ENCODE data around the gene TLK1.
"Not testable (repeated sequence)": the region's sequence is repeated elsewhere in the genome, so short reads cannot be mapped to it uniquely, and the experiment has no call there.

The TLK1 gene

DNA sequence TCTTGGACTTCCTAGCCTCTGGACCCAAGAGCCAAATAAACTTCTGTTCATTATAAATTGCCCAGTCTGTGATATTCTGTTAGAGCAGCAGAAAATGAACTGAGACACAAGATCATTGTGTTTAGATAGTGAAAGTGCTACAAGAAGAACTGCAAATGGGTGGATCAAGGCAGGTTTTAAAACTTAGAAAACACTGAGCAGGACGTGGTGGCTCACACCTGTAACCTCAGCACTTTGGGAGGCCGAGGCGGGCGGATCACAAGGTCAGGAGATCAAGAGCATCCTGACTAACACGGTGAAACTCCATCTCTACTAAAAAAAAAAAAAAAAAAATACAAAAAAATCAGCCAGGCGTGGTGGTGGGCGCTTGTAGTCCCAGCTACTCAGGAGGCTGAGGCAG, 84.3 kb downstream of the TLK1 start:
- DNase-seq, result not testable (repeated sequence)

DNA sequence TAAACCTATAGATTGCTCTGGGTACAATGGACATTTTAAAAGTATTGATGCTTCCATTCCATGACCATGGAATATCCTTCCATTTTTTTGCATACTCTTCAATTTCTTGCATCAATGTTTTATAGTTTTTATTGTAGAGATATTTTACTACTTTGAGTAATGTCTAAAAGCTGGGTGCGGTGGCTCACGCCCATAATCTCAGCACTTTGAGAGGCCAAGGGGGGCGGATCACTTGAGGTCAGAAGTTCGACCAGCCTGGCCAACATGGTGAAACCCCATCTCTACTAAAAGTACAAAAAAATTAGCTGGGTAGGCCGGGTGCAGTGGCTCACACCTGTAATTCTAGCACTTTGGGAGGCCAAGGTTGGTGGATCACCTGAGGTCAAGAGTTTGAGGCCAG, 88.5 kb downstream of the TLK1 start:
- no peak for DNase-seq

DNA sequence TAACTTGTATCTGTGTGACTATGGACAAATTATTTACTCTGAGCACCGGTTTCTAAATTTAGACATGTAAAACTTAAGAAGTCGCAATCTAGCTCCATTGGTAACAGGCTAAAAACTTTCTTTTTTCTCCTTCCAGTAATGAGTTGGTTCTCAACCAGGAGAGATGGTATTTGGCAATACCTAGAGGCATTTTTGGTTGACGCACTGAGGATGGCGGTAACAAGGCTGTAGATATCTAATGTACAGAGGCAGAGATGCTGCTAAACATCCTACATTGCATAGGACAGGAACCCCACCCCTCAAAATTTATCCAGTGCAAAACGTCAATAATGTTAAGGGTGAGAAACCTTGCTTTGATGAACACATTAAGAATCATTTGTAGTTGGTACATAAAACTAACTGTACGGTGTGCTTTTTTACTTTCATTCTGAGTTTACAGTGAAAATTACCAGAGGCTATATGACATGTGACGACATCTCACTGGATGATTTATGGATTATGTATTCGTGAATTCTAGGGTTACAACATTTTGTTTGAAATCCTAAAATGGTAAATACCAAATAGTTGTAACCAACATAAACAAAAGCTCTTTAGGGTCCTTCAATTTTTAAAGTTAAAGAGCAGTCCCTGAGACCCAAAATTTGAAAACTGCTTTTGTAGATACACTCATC, 91.3 kb downstream of the TLK1 start:
- DNase-seq, result no peak

DNA sequence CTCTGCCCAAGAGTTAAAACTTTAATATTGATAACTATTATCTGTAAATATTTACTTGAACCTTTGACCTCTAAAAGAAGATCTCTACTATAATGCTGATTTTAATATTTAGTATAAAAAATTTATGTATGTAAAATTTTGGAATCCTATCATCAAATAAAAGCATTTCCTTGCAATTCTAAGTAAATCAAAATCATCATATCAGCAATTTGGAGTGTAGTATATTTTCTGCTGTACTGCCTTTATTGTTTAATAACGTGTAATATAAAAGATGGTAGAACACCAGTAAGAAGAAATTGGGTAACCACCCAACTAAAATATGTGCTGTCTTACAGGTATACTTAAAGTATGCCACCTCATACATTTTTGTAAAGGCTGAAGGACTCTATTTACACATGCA, 94.6 kb downstream of the TLK1 start:
- DNase-seq, result no peak

DNA sequence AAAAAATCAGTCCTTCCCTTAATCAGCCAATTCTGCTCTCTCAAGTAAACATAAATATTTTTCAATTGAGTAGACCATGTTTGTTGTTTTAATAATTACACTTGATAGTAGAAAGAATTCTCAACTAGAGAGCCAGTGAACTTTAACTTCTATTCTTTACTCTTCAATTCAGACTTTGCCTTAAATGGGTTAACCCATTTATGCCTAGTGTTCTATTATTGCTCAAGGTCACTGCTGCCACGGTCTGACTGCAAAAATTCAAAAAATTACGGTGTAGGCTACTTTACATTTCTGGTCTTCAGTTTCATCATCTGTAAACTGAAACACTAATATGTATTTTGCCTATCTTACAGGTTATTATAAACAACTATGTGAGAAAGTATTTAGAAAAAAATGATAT, 103.1 kb downstream of the TLK1 start:
- no peak for DNase-seq

DNA sequence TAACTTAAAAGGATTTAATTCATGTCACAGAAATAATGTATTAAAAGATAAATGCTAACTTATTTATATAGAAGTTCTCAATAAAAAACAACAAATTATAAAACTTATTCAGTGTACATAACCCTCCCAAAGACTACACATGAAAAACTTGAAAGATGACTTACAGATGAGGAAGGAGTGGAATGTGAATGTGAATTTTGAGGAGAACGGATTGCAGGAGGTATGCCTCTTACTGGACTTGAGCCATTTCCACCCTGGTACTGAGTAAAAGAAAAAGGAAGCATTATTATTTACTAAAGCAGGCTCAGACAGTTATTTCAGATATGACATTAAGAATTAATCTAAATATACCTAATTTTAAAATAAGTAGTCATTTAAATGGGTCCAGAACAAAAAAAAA, 104.4 kb downstream of the TLK1 start:
- DNase-seq, result no peak

DNA sequence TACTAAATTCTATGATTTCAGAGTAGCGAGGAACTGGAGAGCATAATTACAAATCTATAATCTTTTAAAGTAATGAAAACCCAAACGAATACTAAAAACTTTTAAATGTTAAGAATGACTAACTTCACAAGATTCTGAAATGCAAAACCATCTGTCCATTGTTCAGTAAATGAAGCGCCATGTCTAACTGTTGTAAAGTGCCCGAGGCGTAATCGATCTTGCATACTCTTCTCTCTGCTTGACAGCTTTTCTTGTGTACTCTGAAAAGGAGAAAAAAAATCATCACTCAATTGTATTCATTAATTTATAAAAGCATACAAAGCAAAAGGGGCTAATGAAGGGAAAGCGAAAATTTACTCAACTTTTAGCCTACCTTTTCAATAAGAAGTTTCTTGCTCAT, 111.0 kb downstream of the TLK1 start:
- DNase-seq, result no peak

DNA sequence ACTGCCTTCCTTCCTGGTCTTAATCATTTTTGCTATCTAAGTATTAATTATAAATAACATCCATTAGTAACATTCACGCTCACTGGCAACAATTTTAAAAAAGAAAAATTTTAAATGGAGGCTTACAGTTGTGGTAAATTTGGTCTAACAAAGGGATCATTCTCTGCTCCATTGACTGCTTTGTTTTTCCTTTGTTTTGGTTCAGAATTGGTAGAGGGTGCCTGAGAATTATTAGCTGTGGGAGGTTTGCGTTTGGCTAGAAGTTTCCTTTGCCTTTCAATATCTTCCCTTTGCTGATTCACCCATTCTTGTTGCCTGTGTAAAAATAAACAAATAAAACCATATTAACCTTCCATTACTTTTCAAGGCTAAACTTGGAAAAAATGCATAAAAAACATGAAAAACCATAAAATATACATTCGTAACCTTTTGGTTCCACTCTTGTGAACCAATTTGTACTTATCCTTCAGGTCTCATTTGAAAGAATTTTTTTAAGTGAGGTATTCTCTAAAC, 114.6 kb downstream of the TLK1 start:
- DNase-seq, result no peak

DNA sequence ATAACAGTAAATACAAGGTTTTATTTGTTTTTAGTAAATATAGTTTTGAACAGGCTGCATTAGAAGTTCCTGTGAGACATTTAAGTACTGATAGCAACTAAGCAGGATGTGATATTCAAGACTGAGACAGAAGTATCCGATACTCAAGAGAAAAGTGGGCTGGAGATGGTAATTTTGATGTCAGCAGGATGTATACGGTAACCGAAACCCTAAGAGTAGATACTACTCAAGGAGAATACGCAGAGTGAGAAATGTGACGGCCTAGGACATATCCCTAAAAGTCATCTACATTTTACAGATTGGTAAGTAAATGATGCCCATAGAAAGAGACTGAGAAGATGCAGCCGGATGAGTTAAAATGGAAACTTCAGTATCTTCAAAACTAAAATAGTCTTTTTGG, 116.3 kb downstream of the TLK1 start:
- no peak for DNase-seq

DNA sequence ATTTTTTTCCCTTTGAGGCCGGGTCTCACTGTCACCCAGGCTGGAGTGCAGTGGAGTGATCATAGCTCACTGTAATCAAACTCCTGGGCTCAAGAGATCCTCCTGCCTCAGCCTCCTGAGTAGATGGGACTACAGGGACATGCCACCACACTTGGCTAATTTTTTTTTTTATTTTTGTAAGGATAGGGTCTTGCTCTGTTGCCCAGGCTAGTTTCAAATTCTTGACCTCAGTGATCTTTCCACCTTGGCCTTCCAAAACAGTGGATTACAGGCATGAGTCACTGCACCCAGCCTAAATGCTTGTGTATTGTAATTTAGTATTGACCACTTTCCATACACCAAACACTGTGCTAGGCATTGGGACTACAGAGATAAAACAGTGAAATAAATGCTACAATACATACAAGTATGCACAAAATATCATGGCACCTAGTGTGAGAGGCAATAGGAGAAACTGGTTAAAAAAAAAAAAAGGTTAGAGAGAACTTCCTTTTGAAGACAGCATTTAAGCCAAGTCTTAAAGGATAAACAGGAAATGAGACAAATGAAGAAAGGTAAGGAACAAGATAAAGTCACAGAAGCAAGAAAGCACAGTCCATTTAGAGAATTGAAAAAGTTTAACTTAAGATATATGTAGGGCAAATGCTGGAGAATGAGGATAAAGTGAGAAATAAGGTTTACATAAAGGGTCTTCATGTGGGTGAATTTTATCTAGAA, 118.3 kb downstream of the TLK1 start:
- DNase-seq, result no peak

DNA sequence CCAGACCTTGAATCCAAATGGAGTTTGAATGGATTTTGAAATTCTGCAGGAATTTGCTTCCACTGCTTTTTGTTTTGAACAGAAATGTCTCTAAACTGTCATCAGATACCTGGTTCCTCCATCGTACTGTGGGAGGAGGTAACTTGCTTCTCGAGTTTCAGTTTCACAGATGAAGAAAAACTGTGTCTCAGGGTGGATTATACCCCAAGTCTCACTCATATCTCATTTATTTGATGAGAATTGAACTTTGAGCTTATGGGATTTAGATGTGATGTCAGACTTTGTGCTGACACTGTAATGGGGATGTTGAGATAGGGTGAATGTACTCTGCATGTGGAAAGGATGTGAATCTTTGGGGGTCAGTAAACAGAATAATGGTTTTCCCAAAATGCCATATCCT, 124.2 kb downstream of the TLK1 start:
- no peak for DNase-seq

DNA sequence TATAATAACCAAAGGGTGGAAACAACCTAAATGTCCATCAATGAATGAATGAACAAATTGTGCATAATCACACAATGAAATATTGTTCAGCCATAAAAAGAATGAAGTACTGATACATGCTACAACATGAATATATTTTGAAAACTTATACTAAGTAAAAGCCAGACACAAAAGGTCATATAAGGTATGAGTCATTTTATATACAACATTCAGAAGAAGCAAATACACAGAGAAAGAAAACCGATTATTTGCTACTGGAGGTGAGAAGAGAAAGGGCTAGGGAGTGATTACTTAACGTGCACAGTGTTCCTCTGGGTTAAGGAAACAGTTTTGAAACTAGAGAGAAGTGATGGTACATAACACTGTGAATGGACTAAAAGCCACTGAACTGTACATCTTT, 126.4 kb downstream of the TLK1 start:
- peak in 1 of 2 experiments; percentile 1 for DNase-seq

DNA sequence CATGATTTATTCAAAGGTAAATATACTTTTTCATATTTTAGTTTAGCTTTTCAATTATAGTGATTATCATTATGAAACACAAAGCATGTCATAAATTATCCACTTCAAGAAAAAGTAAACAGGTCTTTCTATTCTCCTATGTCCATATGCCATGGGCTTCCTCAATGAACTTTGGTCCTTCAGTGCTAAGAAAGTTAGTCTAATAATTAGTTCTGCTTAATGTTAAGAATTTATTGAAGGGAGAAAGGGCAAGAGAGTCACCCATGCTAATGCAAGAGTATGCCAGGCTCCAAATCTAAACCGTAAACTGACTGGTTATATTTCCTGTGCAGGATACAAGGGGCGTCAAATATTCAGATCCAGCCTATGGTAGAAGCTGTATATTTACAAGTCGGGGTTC, 135.5 kb downstream of the TLK1 start:
- no peak for DNase-seq

DNA sequence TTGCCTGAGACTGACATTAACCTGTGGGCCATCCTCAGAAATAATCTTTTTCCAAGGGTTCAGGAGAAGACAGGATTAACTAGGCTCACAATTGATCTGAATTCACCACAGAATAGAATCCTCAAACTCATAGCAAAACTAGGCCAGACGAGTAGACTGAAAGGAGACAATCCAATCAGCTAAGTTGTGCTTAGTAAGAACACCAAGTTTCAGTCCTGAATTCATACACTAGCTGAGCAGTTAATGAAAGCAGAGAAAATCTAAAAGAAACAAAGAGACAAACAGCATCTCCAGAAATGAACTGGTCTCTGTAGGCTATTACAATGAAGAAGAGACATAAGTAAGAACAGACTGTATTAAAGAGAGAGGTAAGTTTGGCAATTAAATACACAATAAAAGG, 142.2 kb downstream of the TLK1 start:
- no peak for DNase-seq

DNA sequence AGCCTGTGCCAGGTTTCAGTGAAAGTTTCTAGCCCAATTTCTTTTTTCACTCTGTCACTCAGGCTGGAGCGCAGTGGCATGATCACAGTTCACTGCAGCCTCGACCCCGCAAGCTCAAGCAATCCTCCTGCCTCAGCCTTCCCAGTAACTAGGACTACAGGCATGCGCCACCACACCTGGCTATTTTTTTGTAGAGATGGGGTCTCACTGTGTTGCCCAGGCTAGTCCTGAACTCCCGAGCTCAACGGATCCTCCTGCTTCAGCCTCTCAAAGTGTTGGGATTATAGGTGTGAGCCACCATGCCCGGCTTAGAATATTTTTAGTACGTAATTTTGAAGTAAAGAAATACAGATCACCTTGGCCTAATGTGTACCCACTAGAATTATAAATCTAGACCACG, 144.6 kb downstream of the TLK1 start:
- DNase-seq, result no peak

DNA sequence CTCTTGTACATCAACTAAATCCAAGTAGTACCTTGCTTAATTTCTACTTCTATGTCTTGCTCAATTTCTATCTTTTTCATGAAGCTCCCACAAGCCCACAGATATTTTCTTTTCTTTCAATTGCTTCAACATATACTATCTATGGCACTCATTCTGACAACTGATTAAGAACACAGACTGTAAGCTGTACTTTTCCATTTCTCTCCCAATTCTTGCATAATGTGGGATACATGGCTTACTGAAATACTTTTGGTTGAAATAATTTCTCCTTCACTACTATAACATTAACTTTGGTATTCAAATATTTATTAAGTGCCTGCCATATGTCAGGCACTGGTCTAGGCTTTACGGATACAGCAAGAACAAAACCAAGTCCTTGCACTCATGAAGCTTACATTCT, 146.8 kb downstream of the TLK1 start:
- DNase-seq, result no peak

DNA sequence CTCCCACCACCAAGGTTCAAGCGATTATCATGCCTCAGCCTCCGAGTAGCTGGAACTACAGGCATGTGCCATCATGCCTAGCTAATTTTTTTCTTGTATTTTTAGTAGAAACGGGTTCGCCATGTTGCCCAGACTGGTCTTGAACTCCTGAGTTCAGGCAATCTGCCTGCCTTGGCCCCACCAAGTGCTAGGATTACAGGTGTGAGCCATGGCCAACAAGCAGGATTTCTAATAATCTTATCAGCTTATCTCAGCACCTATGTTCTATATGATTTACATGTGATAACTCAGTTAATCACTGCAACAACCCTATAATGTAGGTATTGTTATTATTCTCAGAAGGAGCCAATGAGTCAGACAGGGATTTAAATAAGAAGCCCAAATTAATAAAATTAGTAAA, 151.3 kb downstream of the TLK1 start:
- no peak for DNase-seq

DNA sequence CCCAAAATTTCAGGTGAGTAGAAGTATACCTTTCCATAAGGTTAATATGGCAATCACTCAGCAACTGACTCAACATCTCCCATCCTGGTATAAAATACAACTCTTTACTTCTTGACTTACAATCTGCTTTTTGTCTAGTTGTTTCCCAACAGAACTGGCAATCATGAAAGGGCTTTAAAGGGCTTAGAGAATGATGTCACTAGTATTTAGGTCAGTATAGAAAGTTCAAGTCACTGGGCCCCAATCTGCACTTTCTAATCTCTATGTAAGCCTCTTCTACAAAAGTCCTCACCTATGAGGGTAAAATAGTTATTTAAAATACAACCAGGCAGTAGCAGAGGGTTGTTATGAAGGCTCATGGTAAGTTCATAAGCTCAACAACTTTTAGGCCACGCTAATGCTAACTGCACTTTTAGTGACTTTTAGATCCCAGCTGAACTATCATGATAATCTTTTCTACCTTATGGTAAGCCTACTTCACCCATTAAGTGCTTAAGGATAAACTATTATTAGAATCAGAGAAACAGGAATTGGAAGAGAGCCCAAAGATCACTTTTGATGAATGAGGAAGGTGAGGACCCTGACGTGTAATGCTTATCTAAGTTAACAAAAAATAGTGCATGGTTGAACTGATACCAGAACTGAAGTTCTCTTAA, 152.0 kb downstream of the TLK1 start:
- no peak for DNase-seq

DNA sequence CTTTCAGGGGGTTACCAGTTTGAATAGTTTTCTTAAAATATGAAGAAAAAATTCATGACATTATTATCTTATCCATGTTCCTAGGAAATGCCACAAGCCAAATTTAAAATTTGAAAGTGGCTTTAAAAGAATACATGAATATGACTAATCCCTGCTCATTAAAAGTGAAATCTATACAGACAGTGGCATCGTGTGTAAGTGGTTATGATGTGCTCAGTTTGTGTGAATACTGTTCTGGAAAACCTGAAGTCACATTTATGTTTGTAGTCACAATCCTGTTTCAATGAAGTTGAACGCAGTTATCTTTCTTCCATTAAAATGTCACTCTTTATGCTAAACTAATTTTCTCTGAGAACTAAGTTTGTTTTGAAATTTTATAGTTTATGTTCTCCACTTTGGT, 155.9 kb downstream of the TLK1 start:
- no peak for DNase-seq

DNA sequence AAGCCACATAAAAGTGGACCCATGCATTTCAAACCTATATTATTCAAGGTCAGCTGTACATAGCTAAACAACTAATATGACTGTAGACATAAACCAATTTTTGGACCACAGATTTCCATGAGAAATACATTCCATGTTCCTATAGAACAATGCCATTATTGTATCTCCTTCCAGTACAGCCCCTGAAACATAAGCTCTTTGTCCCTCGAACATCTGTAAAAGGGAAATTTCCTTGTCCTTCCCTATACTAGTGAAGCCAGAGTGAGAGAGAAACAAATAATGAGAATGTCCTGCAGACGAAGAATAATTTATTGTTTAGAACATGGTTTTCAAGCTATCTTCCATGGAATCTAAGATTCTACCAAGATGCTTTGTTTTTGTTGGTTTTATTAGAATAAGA, 156.3 kb downstream of the TLK1 start:
- DNase-seq, result peak; percentile 70 to 81

DNA sequence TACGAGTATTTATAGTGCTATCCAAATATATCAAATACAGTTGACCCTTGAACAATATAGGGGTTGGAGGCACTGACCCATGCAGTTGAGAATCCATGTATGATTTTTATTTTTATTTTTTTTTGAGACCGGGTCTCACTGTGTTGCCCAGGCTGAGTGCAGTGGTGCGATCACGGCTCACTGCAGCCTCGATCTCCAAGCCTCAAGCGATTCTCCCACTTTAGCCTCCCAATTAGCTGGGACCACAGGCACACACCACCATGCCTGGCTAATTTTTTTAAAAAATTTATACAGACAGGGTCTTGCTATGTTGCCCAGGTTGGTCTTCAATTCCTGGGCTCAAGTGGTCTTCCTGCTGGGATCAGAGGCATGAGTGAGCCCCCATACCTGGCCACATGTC, 161.0 kb downstream of the TLK1 start:
- DNase-seq, result no peak

DNA sequence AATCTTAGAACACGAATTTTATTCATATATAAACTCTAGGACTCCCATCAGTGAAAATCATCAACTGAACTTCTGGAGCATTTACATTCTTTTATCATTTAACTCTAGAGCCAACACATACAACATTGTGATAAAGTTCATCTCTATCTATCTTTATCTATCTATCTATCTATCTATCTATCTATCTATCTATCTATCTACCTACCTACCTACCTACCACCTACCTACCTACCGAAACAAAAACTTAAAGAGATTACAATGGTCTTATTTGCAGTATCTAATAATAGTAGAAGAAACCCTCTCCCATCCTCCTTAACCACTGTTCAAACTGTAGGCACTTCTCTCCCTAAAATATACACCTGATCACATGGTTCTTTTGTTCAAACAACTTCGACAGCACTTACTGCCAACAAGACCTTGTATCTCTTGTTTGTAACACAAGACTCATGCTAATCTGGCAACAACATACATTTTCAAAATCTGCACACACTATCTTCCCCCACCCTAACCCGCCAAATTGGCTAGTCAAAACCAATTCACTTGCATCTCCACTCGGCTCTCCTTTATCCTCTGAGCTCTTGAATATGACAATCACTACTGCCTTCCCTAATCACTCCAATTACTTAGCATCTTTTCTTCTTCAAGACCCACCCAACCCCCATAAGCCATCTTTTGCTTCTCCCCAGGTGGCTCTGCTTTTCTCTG, 162.6 kb downstream of the TLK1 start:
- no peak for DNase-seq

DNA sequence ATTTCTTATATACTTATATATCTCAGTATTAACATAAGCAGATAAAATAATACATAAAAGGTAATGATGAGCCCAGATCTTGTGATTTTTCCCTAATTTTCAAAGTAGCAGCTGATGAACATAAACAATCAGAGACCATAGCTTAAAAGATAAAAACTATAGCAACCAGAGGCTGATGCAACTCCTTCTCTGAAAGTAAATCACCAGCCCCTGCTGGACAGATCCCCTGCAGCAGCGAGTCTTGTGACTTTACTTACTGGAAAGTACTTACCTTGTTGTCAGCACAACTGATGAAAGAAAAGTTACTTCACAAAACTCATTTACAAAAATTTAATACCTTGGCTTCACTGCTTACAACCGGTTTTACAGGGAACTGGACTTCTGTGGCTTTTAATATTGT, 164.4 kb downstream of the TLK1 start:
- DNase-seq, result no peak

Measured in NCI-H526 (cell line).